ENCODE results near the gene PITPNB. TPM values are rescaled to one million over a fixed set of nuclear protein-coding genes. Genes with fewer than 3 reads are reported as not detected.
A peak's percentile ranks its signal among the peaks of the same experiment; 100 is the strongest.

PITPNB gene
- polyA plus RNA-seq, 1 donor (not counting 4 experiments of a cell fraction or from before 2014, with no cell fraction given) = 81.6 TPM

DNA sequence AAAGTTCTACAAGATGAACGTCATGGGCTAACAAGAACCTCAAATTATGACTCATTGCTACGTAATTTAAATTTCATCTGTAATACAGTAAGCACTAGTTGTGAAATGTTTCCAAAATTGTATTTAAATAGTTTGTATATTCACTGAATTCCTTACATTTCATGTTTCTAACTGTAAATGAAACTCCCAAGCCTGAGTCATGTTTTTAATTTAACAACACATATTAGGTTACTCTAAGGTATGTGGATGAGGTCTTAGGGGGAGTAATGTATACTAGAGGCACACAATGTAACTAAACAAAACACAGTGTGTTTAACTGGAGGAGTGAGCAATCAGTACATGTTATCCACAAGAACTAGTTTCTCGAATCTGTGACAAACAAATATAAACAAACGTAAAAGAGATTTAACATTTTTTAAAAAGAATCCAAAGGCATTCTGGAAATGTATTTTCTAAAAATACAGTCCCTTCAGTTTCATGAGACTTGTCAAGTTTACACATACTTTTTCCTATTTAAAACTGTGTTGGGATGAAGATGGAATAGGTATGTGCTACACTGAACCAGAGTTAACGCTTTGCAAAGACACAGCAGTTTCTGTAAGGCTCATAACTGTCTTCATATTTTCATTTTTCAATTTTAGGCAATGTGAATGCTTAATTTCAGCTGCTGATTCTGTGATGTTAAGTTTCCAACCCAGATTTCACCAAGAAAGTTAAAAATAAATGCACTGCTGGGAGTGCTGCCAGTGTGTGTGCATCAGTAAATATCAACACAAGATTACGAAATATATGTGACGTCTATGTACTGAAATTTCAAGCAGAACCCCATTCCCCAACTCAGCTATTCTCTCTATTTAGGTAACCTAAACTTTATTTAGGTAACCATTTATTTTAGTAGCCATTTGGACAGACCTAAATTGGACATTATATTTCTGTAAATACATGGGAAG, 52.6 kb downstream of the PITPNB start:
- H4K20me1 ChIP-seq (ENCODE audit: control insufficient read depth, extremely low read depth, insufficient read depth, low read length) = peaks cover 5% of the 10 kb centered on the region
- TF ChIP-seq, protein P1, sequence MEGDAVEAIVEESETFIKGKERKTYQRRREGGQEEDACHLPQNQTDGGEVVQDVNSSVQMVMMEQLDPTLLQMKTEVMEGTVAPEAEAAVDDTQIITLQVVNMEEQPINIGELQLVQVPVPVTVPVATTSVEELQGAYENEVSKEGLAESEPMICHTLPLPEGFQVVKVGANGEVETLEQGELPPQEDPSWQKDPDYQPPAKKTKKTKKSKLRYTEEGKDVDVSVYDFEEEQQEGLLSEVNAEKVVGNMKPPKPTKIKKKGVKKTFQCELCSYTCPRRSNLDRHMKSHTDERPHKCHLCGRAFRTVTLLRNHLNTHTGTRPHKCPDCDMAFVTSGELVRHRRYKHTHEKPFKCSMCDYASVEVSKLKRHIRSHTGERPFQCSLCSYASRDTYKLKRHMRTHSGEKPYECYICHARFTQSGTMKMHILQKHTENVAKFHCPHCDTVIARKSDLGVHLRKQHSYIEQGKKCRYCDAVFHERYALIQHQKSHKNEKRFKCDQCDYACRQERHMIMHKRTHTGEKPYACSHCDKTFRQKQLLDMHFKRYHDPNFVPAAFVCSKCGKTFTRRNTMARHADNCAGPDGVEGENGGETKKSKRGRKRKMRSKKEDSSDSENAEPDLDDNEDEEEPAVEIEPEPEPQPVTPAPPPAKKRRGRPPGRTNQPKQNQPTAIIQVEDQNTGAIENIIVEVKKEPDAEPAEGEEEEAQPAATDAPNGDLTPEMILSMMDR (optimal IDR thresholded peaks at IDR 0.05 in 1 of 3, IDR thresholded peaks at IDR 0.05 in 1 of 3, conservative IDR thresholded peaks at IDR 0.05 in 1 of 3; ENCODE audit: extremely low read depth in 1 of 3, insufficient read depth in 2 of 3, low read length in 3 of 3) = no peak
- TF ChIP-seq EZH2 (IDR thresholded peaks at IDR 0.05; ENCODE audit: low read length) = no peak
- peaks cover 25% of the 10 kb centered on the region for H3K4me1 ChIP-seq (ENCODE audit: control insufficient read depth, extremely low read depth, insufficient read depth, low read length)
- FAIRE-seq (no peak), DNase-seq (ENCODE audit: low read depth, low spot score) (peak; percentile 28)
- H3K79me2 ChIP-seq (ENCODE audit: control insufficient read depth, insufficient read depth, low read length) = peaks cover 51% of the 10 kb centered on the region
- H2AFZ ChIP-seq (ENCODE audit: control insufficient read depth, low read length) = no peak overlapping the region
- dilution Hi-C loops (cut with MboI; ENCODE audit: extremely low pct_ligation_motif_present, low sequenced_read_pairs) = no loop called here
- H3K4me2 ChIP-seq (ENCODE audit: control insufficient read depth, extremely low read depth, insufficient read depth, low read depth, low read length) = no peak overlapping the region
- no peak overlapping the region for H3K9ac ChIP-seq (ENCODE audit: control insufficient read depth, extremely low read depth, insufficient read depth, low read length)
- no peak overlapping the region for H3K4me3 ChIP-seq (ENCODE audit: control insufficient read depth in 2 of 3, extremely low read depth in 1 of 3, insufficient read depth in 2 of 3, low read depth in 1 of 3, low read length in 3 of 3)
- H3K27me3 ChIP-seq (ENCODE audit: control insufficient read depth, extremely low read depth, insufficient read depth, low read length) = no peaks in the 10 kb centered on the region
- H3K36me3 ChIP-seq (ENCODE audit: control insufficient read depth in 2 of 2, extremely low read depth in 1 of 2, insufficient read depth in 2 of 2, low read length in 2 of 2) = peaks cover 5 to 38% of the 10 kb centered on the region in 2 experiments
- H3K9me1 ChIP-seq (ENCODE audit: control insufficient read depth, extremely low read depth, insufficient read depth, low read length) = no peaks in the 10 kb centered on the region
- H3K27ac ChIP-seq (ENCODE audit: control insufficient read depth, insufficient read depth, low read length) = peak overlapping the region; percentile 57
- no peaks in the 10 kb centered on the region for H3K9me3 ChIP-seq (ENCODE audit: control insufficient read depth, low read depth, low read length)

- Histone ChIP-seq H3K36me3 (ENCODE audit: control insufficient read depth in 2 of 2, extremely low read depth in 1 of 2, insufficient read depth in 2 of 2, low read length in 2 of 2) (peaks cover 8 to 33% of the 10 kb centered on the region in 2 experiments), H3K9ac (ENCODE audit: control insufficient read depth, extremely low read depth, insufficient read depth, low read length) (no peak overlapping the region), H3K4me3 (ENCODE audit: control insufficient read depth in 2 of 3, extremely low read depth in 1 of 3, insufficient read depth in 2 of 3, low read depth in 1 of 3, low read length in 3 of 3) (no peak overlapping the region), H4K20me1 (ENCODE audit: control insufficient read depth, extremely low read depth, insufficient read depth, low read length) (peaks cover 5% of the 10 kb centered on the region), H3K27ac (ENCODE audit: control insufficient read depth, insufficient read depth, low read length) (peak overlapping the region; percentile 57), H3K4me2 (ENCODE audit: control insufficient read depth, extremely low read depth, insufficient read depth, low read depth, low read length) (no peak overlapping the region), H2AFZ (ENCODE audit: control insufficient read depth, low read length) (no peak overlapping the region), H3K4me1 (ENCODE audit: control insufficient read depth, extremely low read depth, insufficient read depth, low read length) (peaks cover 25% of the 10 kb centered on the region), H3K79me2 (ENCODE audit: control insufficient read depth, insufficient read depth, low read length) (peaks cover 45% of the 10 kb centered on the region), H3K27me3 (ENCODE audit: control insufficient read depth, extremely low read depth, insufficient read depth, low read length) (no peaks in the 10 kb centered on the region), H3K9me1 (ENCODE audit: control insufficient read depth, extremely low read depth, insufficient read depth, low read length) (no peaks in the 10 kb centered on the region), H3K9me3 (ENCODE audit: control insufficient read depth, low read depth, low read length) (no peaks in the 10 kb centered on the region)
- dilution Hi-C loops (cut with MboI; ENCODE audit: extremely low pct_ligation_motif_present, low sequenced_read_pairs) = no loop called here
- TF ChIP-seq, protein P1 (optimal IDR thresholded peaks at IDR 0.05 in 1 of 3, IDR thresholded peaks at IDR 0.05 in 1 of 3, conservative IDR thresholded peaks at IDR 0.05 in 1 of 3; ENCODE audit: extremely low read depth in 1 of 3, insufficient read depth in 2 of 3, low read length in 3 of 3) = no peak
- no peak for TF ChIP-seq EZH2 (IDR thresholded peaks at IDR 0.05; ENCODE audit: low read length)
- no peak for FAIRE-seq
- DNase-seq (ENCODE audit: low read depth, low spot score) = no peak
These were observed 53.6 kb downstream of the PITPNB start for GRCh38 chr22:27865496-27865895.

Measured in keratinocyte (primary cell).